Right hindlimb (tissue), 1 donor: Measurements from ENCODE around the gene GALNT3.

Experiments used
- DNase-seq: peaks from one replicate; pipeline ENCODE4 v3.0.0-alpha.2; 2018

Gene GALNT3

DNA sequence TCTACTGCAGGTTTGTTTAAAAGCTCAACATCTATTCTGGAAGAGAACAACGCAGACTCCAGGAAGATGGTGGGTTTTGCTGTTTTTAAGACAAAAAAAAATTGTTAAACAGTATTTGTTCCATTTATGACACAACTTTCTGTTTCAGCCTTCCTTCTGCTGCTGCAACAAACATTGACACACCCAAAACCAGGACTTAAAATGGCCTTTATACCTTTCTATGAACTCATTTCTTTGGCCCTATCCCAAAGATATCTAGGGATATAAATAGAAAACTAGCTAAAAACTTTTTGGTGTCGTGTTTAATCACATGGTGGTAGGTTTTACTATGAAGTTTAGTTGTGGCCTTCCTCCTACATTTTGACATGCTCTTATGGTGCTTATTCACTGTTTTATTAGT lies 964 bp upstream of the GALNT3 start:
- no peak for DNase-seq

DNA sequence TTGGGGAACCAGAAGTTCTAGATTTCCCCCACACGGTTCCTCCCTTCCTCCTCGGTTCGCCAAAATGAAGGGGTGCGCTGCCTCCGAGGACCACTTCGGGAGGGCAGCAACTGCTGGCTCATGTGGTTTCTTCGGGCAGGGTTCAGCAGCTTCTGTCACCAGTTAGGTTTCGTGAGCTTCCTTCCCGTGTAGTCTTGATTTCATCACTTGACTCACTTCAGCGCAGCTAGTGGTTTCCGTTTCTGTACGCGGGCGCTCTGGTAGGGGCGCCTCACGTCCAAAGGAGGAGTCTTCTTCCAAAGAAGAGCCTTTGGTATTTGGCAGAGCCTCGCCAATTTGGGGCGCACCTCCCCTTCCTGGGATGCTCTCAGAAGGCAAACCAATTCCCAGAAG lies 485 bp upstream of the GALNT3 start:
- DNase-seq = peak; percentile 41

DNA sequence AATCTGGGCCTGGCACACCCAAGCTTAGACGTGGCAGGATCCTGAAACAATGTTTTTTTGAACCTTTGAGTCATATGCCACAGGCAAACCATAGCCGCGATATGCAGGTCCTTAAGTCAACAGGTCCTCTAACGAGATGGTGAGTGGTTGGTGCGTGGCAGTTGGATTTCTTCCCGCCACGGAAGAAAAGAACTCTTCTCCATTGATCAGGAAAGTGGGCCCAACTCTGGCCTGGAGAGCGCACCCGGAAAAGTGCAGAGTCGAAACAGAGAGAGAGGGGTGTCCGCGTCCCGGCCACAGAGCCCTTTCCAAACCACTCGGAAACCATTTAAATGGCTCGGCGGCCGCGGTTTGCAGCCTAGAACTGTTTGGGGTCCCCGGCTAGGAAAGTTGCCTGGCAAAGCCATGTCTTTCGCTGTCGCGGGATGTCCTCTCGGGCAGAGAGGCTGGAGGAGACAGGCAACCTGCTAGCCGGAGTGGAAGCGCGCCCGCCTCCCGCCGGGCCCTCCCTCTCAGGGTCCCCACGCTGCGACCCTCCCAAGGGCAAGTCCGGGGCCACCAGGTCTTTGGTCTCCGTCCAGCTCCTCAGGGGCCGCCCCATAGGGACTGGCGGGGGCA lies 777 bp downstream of the GALNT3 start:
- DNase-seq = peak; percentile 30

DNA sequence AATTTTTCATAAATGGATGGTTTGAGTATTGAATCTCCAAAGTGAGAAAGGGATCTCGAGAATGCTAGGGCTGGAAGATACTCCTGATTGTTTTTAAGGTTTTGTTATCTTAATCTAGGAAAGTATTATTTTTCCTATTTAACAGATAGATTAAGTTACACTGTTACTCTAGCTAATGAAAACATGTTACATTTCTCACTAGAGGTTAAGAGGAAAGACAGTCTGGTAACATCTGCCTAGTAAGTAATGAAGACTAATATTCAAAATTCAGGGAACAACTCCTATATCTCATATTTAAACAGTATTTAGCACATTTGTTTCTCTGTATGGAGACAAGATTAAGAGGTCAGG lies 2.0 kb downstream of the GALNT3 start:
- no peak for DNase-seq

DNA sequence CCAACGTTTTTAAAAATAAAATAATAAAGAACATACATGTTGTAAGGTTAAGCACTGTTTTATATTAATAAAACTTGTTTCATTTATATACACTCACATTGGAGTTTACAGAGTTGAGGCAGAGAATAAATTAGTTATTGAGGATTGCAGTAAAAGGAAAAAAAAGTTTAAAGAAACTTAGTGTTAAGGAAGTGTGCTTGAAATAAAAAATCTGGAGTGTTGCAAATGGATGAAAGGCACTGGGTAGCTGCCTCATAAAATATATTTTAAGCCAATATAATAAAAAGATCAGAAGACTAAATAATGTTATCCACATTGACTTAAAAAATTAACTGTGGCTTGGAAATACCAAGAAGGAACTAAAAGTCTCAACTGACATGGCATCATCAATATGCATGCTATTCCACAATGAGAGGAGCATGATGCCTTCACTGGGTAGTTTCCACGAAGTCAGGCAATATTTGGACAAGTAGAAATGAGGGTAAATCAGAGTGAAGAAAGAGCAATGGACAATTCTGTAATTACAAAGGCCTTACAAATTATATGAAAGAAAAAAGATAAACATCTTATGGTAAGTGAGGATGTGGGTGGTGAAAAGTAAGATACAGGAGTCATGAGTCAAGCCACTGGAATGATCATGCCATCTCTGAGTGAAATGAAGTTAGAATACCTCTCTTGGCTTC lies 2.5 kb downstream of the GALNT3 start:
- DNase-seq = no peak

DNA sequence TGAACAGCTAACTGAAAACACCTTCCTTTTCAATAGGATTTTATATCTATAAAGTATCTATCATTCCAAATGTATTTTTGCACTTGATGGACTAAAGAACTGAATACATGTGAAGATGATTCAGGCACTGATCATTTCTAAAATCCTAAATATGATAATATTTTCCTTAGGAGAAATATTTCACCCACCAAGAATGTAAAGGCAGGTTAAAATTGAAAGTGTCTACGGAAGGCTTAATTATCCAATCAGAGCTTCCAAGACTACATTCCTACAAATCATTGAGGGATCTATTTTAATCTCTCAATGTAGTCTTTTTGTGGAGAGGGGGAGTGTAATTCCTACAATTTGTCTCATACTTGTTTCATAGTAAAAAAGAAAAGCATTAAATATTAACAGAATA lies 3.6 kb downstream of the GALNT3 start:
- no peak for DNase-seq

DNA sequence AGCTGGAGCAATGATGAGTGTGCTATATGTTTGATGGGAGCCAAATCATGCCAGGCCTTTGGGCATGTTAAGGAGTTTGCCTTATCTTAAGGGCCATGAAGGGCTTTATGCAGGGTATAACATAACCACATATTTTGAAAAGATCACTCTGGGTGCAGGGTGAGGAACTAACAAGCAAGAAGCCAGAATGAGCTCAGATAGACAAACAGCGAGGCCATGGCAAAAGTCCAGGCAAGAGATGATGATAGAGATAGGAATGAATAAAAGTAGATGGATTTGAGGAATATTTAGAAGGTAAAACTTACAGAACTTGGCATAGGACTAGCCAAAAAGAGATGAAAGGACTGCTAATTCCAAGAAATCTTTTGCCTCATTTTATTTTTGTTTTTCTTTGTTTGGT lies 6.7 kb downstream of the GALNT3 start:
- DNase-seq = no peak

DNA sequence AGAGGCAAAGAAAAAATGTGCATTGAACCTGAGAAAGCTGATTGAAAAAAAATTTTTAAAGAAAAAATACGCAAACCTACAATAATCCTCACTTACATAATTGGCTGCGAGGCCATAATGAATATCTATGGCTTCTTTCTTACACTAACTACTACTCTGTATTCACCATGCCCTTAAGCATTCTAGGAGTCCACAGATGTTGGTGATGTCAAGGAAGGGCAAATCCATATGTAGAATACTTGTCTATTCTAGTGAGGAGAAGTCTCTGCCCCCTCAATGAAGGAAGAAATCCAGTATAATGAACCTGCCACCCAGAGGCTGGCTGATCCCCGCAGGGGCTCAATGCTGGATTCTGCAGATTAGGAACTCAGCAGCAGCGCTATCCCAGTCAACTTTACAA lies 14.3 kb downstream of the GALNT3 start:
- no peak for DNase-seq

DNA sequence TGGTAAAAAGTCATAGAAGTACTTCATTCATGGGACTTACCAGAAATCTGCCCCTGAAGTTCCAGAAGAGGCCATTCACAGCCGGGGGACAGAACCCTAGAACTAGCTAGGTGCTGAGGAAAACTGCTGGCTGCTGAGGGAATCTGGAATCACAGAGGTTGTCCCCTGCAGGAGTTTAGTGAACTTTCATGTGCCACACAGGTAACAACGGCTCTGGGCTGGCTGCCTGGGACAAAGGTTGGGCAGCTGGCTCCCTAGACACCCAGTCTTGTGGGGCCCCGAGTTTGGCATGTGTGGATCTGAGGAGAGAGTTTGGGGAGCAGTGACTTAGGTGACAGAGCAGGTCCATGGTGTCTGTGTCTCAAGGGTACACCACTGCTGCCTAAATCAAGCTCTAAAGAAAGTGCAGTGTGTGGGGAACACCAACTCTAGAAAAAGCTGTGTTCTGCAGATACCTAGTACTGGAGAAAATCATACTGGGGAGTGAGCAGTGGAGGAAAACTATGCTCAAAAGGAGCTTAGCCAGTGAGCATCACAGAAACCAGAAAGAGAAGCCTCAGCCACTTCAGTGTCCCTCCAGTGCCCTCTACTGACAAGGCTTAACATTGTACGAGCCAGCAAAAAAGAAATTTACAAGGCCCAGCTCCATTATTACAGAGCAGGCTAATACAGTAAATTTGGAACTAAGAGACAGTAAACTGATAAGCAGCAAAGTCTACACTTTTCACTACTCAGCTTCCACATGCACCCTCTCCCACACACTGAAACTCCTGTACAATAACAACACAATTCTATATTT lies 15.2 kb downstream of the GALNT3 start:
- DNase-seq = no peak

DNA sequence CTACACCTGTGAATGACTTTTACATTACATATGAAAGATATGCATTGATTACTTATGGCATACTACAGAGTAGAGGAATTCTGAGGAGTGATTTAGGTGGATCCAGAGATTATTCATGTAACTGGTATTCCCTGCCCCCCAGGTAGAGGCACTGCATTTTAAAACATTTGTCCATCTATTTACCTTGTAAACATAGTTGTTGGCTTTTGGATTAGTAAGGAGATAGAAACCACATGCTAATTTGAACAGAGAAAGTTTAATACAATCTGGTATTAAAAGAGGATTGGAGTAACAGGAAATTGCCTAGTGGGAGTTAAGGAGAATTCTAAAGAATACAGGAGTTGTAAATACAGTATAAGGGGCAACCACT lies 15.9 kb downstream of the GALNT3 start:
- DNase-seq = no peak

DNA sequence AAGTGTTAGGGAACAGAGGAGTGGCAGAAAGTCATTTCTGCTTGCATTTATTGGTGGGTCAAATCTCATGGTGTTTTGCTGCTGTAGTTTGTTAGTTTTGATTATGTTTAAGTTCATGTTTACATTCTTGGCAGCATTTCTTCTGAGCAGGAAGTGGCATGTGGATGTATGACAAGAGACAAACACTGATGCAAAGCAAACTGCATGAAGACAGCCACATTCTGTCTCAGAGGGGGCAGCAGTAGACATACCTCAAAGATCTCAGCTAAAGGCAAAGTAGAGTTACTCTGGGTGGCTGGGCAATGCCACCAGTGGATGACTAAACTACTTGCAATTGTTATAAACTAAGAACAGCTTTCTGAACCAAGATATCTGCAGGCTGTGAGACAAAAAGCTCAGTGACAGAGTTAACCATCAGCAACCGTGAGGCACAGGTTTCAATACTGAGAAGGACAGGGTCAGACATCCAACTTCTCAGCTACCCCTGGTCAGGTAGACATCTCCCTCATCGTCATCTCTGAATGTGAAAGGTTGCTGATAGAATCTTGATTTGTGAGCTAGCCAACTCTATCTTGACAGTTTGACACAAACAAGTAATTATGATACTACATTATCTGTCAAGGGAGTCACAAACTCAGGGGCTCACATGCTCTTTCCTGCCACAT lies 16.4 kb downstream of the GALNT3 start:
- no peak for DNase-seq

DNA sequence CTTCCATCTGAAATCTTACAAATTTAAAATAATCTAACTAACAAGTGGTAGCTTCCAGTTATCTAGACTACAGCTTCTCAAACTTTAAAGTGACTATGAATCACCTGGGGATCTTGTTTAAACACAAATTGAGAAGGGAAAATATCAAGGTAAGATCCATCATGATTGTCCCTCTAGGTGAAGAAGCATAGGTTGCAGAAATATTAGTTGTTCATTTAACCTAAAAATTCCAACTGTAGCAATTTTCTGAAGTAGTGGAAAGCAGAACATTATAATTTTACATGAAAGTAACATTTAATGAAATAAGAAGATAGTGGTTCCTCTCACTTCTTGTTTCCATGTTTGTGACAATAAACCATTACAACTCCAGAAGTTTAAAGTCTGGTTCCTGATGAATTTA lies 17.3 kb downstream of the GALNT3 start:
- DNase-seq = no peak

DNA sequence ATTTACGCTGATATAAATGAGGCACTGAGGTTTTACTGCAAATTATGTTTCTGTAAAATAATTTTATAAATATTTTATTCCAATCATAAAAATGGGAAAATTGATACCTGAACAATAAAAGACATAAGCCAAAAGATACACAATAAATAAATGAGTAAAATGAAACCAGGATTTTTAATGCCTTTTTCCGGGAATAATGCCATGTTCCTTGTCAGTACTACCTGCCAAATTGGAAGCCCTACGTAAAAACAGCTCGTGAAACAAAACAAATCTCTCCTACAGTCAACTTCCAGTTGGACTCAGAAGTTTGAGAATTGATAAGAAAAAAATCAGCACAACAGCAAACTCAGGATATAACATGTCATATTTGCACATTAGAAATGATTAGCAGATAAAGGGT lies 18.0 kb downstream of the GALNT3 start:
- DNase-seq = no peak

DNA sequence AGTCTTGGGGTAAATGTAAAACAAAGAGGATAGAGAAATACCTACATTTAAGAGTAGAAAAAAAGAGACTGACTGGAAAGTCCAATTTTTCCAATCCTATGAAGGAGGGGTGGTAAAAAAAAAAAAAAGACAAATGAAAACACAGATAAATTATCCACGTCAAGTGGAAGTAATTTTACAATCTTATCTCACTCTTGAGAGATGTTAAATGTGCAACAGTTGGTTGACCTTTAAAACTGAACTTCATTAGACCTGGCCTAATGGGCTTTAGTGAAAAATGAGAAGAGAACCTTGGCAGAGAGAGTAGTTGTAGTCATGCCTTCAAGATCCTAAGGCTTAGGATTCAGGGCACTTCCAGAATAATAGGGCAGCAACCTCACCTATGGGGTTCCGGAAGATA lies 20.4 kb downstream of the GALNT3 start:
- no peak for DNase-seq

DNA sequence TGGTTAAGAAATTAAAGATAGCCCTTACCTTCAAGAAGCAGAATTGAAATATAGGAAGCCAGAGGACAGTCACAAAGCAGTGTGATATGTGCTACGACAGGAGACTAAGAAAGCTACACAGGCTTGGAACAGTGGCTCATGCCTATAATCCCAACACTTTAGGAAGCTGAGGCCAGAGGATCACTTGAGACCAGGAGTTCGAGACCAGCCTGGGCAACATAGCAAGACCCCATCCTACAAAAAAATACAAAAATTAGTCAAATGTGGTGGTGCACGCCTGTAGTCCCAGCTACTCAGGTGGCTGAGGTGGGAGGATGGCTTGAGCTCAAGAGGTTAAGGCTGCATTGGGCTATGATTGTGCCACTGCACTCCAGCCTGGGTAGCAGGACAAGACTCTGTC lies 21.9 kb downstream of the GALNT3 start:
- DNase-seq = no peak

DNA sequence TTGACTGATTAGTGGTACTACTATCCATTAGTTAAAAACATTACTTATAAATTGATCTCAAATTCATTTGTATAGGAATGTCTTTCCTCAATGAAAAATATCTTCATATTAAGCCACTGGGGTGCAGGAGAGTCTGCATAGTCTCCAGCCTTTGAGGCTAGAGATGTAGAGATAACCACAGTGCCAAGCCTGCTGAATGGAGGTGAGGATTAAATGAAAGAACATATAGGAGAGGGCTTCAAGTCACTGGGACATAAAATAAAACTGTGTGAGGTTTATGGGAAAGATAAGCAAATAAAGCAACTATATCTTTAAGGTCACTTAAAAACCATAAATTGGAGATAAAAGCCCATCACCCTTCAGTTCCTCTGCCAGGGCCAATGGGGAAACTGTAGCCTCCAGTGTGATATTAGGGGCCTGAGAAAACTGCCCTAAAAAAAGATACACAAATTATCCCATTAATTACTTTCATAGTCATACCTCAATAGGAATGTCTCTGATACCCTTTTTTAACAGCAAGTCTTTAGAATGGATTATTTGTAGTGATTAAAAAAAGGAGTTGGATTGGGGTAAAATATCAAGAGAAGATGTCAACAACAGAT lies 27.6 kb downstream of the GALNT3 start:
- no peak for DNase-seq

DNA sequence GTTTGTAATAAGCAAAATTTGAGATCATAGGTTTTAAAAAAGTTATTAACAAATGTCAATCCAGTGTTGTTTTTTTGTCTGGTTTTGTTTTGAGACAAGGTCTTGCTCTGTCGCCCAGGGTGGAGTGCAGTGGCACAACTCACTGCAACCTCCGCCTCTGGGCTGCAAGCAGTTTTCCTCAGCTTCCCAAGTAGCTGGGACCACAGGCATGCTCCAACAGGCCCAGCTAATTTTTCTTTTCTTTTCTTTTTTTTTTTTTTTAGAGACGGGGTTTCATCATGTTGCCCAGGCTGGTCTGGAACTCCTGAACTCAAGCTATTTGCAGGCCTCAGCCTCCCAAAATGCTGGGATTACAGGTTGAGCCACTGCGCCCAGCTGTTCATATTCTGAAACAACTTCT lies 31.3 kb downstream of the GALNT3 start:
- no peak for DNase-seq

DNA sequence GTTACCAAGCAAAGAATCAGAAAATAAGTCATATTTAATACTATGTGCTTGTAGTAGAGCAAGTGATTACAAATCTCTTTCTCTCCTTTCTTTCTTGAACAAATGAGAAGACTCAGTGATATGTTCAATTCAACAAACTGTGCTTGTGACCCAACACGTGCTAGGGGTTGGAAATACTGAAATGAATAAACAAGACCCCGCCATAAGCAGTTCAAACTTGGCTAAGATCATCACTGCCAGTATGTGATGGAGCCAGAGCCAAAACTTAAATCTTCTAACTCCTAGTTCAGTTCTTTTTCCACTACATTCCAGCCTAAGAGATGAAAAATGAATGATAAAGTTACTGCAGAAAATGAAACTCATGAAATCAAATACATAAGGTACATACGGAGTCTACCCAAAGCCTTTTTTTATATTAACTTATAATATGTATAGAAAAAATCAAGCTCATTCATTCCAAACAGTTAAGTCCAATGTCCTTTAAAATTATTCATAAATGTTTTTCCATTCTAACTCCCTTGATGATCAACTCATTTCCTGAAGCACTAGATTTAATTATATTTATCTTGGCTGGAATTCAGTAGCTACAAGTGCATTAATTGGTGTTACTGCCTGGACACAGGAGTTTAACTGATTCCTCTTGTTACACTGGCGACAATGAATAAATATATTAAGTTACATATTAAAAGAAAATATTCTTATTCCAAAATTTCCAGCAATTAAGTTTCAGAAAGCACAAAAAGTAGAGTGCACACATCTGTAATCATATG lies 36.0 kb downstream of the GALNT3 start:
- DNase-seq = no peak

DNA sequence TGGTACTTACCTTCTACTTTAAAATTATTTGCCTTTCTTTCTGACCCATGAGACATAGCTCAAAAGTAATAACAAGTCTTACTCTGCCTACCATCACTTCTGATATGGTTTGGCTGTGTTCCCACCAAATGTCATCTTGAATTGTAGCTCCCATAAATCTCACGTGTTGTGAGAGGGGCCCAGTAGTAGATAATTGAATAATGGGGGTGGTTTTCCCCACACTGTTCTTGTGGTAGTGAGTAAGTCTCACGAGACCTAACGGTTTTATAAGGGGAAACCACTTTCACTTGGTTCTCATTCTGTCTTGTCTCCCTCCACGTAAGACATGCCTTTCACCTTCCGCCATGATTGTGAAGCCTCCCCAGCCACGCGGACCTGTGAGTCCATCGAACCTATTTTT lies 47.5 kb downstream of the GALNT3 start:
- DNase-seq = no peak

DNA sequence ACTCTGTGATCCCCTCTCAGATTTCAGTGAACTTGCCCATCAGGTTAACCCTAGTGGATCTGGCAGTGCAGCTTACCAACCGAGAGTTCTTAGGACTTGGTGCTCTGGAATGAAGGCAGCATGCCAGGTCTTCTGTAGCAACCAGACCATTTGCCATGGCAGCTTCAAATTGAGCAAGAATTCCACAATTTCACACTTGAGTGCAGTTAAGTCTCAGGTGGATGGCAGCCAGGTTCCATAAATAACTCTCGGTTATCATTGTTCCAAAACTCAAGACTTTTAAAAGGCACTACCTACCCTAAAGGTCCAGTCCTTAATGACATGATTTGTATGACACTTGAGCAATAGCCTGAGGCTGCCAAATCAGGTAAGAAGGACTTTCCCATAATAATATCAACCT lies 48.1 kb downstream of the GALNT3 start:
- DNase-seq = no peak

DNA sequence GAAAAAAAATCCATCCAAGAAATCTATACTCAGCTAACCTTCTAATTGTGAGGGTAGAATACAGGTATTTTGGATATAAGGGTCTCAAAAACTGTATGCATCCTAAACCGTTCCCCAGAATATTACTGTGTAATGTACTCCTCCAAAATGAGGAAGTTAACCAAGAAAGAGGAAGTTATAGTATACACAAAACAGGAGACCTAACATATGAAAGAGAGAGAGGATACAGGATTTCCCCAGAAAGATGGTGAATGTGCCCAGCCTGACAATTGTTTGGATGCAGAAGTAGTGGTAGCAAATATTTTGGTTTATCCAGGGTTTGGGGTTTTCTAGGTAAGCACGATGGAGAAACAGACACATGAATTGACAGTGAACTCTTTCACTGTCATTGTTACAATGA lies 50.6 kb downstream of the GALNT3 start:
- no peak for DNase-seq

DNA sequence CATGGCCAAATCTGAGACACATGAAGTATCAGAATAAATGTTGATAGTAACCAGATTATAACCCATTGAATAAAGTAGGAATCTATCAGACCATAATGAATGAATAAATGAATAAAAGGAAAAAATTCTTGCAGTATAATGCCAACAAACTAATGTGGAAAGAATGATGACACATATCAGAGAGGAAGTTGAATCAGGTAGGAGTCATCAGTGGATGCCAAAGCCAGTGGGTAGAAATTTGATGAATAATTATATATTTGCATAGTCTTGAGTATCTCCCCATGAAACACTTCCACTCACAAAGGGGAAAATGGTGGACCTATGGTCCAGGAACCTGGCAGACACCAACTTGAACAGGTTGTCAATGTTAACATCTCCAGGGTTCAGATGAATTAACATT lies 68.6 kb downstream of the GALNT3 start:
- DNase-seq = no peak

DNA sequence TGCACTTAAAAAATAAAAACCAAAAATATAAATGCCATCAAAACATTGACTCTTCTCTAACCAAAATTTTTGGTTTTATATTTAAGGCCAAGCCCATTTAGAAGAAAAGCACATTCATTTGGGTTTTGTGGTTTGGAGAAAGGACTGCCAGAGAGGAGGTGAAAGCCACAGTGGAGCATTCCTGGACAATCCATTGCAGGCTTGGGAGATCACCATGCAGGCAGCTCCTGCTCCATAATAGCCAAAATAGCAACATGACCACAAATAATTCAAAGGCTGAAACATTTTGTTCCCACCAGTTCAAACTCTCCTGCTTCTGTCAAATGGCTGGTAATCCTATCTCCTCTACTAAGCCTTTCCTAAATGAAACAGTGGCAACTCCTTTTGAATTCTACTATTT lies 73.5 kb downstream of the GALNT3 start:
- peak; percentile 43 for DNase-seq
